HUDEP-2 (cell line): ENCODE measurements around the gene RUNDC1.
"Not testable (repeated sequence)": the region's sequence is repeated elsewhere in the genome, so short reads cannot be mapped to it uniquely, and the experiment has no call there.

Source experiments
- DNase-seq, 76 experiments: peaks; one replicate each; lab custom pipeline; 2025; ENCODE audit not compliant: unreplicated experiment in 76 of 76; lab: John Stamatoyannopoulos, UW

The RUNDC1 gene

DNA sequence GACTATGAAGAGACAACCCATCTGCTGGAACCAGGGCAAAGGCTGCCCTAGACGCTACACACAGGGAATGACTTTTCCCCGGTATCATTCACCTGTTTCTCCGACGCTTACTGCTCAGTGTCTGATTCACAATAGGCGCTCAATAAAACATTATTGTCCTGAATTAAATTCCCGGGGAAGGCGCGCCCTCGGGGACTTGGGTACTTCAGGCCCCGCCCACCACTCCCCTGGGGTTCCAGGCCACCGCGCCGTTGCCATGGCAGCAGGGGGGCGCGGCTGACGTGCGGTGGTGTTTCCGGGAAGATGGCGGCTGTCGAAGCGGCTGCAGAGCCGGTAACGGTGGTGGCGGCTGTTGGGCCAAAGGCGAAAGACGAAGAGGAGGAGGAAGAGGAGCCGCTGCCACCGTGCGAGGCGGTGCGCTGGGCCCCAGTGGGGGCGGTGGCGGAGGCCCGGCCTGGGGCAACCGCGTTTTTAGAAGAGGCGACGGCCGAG, at the start of gene RUNDC1:
Gene RUNDC1 (plus strand): TSS at position 292 of the 492 bp plus-strand sequence. CDS start 12 bp downstream, at position 304.
- peak in 74 of 76 experiments; percentile 15 to 91 (median 78) for DNase-seq

DNA sequence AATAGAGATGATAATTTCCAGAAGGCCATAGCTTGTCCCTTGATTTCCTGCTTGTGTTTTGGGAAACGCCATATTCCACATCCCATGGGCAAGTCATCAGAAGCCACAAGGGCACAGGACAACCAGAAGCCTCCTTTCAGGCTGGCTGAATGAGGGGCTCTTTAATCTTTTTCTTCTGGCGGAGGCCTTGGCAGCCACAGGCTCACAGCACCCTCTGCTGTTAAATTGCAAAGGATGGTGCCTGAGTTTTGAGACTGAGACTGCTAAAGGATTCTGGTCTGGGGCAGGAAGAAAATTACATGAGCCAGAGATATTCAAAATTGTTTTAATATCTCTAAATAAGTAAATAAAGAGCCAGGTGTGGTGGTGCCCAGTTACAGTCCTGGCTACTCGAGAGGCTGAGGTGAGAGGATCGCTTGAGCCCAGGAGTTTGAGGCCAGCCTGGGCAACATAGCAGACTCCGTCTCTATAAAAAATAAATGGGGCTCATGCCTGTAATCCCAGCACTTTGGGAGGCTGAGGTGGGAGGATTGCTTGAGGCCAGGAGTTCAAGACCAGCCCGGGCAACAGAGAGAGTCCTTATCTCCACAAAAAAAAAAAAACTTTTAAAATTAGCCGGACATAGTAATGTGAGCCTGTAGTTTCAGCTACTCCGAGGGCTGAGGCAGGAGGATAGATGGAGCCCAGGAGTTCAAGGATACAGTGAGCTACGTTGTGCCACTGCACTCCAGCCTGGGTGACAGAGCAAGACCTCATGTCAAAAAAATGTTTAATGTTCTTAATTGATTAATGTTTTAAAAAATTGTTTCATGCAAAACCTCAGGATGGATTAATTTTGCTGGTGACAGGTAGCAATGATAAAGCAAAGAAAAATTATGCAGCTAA, 42.4 kb upstream of the RUNDC1 start:
- DNase-seq = peak in 44 of 76 experiments; percentile 2 to 52 (median 20)

DNA sequence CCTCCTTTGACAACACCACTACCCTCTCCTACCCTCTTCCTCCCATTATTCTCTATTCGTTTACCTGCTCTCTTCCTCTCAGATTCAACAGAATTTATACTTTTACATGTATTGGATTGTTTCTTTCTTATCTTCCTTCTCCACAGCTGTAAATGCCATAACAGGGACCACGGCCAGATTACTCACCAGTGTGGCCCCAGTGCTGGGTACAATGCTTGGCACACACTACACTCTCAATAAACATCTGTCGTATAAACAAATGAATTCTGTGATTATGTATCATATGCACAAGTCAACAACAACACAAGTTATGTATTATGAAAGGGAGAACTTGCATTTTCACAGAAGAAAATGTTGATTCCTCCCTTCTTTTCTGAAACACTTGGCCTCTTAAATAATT, 36.2 kb upstream of the RUNDC1 start:
- DNase-seq = peak in 2 of 76 experiments; percentile 2 to 11

DNA sequence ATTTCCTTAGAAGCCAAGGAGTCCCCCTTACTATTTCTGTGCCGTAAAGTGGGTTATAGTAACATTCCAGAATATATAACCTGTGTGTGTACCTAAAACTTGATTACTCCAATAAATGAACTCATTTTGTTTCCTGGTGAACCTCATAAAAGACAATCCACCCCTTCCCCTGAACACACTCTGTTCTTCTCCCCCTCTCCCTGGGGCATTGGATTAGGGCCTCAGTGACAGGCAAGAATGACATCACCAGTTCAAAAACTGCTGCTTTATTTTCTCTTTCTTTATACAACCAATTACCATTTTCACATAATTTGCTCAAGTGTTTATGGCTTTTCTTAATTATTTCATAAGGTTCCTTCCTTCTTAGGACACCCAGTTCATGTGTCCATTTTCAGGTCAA, 33.6 kb upstream of the RUNDC1 start:
- DNase-seq = no peak

DNA sequence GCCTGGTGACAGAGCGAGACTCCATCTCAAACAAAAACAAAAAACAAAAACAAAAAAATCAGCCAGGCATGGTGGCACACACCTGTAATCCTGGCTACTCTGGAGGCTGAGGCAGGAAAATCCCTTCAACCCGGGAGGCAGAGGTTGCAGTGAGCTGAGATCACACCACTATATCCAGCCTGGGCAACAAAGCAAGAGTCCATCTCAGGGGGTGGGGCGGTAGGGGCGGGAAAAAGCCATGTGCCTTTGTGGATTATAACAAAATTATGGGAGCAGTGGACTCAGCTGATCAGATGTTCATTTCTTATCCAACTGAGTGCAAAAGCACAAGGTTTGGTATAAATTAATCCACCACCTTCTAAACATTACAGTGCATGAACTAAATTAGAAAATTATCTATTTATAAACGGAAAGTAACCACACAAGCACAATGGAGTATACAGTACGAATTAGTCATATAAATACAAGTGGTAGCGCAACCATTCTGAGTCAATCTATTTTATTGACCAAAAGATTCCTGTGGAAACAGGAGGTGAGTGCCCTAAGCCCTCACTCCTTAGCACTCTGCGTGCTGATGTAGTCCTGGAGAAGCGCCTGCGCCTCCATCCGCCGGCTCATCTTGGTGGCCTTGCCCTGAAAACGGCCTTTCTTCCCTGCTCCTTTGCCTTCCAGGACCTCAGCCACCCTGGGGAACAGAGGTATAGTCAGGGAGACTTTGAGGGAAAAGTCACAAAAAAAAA, 30.2 kb upstream of the RUNDC1 start:
- no peak for DNase-seq

DNA sequence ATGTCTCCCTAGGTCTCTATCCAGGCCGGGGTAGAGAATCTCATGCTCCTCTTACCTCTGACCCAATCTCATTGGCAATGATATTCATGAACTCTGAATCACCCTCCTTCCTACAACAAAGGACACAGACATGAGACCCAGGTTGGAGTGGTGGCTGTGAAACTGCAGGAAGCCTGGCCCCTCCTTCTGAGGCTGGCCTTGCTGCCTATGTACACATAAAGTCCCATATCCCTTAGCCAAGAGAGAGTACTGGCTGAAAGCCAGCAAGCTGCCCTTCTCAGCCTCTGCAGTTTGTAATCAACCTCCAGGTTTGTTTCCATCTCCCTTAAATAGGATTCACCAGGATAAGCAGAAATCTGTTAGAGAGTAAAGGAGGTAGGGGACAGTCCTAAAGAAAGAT, 26.7 kb upstream of the RUNDC1 start:
- no peak for DNase-seq

DNA sequence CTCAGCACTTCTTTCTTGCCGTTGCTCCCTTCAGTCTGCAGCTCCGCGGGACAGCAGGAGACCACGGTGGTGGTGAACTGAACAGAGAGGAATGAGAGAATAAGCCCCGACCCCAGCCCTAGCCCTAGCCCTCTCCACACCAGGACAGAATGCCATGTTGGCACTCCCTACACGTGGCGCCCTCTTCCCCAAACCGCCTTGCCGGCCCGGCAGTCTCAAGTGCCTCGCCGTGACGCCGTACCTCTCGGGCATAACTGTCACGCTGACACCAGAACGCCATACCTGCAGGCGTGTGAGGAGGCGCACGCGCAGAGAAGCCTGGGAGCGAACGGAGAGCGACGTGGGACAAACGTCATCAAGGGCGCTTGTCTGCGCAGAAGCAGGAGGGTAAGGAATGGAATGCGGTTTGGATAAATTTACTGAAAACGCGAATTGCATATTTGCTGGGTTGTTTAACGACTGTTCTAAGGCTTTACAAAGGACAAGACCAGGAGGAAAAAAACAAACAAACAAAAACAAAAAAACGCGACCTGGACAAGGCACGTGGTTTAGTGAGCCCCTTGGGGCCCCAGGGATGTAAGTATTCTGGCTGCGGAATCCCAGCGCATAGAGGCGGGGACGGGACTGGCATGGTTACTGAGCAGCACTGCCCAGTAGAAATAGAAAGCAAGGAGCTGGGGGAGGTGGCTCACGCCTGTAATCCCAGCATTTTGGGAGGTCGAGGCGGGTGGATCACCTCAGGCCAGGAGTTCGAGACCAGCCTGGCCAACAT, 16.0 kb upstream of the RUNDC1 start, which contains the start of gene AARSD1:
Gene AARSD1 (minus strand): TSS at position 294 of the 772 bp plus-strand sequence. CDS start 14 bp downstream, at position 280.
- peak in 75 of 76 experiments; percentile 9 to 92 (median 82) for DNase-seq

DNA sequence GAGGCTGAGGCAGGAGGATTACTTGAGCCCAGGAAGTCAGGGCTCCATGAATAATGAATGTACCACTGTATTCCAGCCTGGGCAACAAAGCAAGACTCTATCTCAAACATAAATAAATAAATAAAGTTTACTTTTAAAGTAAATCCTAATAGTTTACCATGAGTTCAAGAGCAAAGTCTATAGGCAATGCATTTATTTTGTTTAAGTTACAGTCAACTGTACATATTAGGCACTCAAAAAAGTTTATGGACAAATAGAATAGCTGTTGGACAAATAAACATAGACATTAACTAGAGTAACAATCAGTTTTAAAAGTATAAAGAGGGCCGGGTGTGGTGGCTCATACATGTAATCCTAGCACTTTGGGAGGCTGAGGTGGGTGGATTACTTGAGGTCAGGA, 12.4 kb upstream of the RUNDC1 start:
- DNase-seq = no peak

DNA sequence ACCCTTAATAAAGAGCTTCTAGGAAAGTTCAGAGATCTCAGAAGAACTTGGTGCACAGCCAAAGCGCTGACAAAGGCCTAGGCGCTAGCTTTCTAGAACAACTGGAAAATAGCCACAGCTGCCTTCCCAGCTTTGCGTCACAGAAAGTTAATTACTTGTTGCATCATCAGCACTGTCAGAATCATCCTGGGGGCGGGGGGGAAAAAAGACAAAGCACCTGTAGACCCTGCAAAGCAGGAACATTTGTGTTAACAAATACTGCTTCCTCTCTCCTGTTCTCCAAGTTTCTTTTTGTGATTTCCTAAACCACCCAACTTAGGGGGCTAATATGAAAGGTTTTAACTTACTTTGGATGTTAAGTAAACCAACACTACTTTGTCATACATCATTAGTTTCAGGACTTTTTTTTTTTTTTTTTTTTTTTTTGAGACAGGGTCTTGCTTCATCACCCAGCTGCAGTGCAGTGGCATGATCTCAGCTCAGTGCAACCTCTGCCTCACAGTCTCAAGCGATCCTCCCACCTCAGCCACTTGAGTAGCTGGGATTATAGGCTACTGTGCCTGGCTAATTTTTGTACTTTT, 11.3 kb upstream of the RUNDC1 start:
- peak in 1 of 76 experiments; percentile 2 for DNase-seq

DNA sequence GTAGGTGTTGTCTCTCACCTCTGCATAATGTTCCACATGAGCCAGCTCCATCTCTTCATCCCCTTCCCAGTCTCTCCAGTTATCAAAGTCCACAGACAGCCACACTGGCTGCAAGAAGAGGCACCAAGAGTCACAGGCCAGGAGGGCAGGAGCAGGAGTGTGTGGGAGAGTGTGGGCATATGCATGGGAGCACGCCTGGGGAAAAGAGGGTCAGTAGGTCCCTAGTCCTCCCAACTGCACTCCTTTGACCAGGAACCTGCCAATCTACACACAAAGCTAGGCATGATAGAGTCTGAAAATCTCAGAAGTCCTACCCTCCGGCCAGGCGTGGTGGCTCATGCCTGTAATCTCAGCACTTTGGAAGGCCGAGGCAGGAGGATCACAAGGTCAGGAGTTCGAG, 8.8 kb upstream of the RUNDC1 start:
- DNase-seq = no peak

DNA sequence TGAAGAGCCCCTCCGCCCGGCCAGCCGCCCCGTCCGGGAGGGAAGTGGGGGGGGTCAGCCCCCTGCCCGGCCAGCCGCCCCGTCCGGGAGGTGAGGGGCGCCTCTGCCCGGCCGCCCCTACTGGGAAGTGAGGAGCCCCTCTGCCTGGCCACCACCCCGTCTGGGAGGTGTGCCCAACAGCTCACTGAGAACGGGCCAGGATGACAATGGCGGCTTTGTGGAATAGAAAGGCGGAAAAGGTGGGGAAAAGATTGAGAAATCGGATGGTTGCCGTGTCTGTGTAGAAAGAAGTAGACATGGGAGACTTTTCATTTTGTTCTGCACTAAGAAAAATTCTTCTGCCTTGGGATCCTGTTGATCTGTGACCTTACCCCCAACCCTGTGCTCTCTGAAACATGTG, 7.0 kb upstream of the RUNDC1 start:
- DNase-seq = not testable (repeated sequence)

DNA sequence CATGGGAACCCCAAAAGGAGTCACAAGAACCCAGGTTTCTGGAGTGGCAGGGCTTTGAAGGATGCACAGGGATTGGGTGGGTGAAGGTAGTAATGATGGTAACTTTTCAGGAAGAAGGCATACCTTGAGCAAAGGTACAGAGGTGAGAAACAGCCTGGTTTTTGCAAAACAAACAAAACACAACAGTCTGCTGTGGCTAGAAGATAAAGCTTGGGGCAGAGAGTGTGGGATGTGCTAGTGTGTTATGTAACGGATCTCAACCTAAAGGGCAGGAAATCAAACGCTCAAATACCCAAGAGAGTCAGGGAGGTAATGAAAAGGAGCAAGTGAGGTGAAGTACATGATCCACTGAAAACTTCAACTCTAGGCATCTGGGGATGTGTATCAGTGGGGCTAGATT, 5.1 kb upstream of the RUNDC1 start:
- no peak for DNase-seq

DNA sequence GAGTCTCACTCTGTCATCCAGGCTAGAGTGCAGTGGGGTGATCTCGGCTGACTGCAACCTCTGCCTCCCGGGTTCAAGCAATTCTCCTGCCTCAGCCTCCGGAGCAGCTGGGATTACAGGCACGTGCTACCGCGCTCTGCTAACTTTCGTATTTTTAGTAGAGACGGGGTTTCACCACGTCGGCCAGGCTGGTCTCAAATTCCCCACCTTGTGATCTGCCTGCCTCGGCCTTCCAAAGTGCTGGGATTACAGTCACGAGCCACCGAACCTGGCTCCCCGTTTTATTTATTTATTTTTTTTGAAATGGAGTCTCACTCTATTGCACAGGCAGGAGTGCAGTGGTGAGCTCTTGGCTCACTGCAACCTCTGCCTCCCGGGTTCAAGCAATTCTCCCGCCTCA, 4.7 kb upstream of the RUNDC1 start:
- not testable (repeated sequence) for DNase-seq

DNA sequence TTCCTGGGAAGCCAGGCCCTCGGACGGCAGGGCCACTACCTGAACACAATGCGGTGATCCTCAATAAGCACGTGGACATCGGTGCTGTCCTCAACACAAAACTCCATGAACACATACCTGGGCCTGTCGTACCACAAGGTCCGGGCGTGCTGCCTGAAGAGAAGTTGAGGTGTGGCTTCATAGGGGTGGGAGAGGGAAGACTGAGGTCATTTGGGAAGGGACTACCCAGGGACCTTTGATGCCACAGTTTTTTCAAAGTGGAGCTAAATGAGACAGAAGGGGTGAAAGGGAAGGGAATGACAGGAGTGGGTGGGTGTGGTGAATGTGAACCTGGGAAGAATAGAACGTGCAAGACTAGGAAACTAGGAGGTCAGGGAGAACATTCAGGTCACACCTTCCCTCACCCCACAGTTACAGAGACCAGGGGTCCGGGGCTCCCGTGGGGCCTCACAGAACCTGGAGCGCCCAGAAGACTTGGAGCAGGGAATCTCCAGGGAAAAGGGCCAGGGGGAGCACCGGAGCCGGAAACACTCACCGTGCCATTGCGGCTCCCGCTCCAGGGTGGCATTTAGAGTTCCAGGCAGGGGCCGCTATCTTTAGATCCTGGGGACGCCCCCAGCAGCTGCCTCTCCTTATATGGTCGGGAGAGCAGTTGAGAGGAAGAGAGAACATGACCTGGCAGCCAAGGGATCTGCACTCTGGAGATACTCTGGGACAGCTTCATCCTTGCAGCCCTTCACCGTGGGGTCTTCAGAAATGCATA, 673 bp upstream of the RUNDC1 start, which contains the start of gene PTGES3L:
Gene PTGES3L (minus strand): TSS at position 570 of the 763 bp plus-strand sequence. CDS start 27 bp downstream, at position 543.
- peak in 40 of 76 experiments; percentile 7 to 63 (median 30) for DNase-seq

DNA sequence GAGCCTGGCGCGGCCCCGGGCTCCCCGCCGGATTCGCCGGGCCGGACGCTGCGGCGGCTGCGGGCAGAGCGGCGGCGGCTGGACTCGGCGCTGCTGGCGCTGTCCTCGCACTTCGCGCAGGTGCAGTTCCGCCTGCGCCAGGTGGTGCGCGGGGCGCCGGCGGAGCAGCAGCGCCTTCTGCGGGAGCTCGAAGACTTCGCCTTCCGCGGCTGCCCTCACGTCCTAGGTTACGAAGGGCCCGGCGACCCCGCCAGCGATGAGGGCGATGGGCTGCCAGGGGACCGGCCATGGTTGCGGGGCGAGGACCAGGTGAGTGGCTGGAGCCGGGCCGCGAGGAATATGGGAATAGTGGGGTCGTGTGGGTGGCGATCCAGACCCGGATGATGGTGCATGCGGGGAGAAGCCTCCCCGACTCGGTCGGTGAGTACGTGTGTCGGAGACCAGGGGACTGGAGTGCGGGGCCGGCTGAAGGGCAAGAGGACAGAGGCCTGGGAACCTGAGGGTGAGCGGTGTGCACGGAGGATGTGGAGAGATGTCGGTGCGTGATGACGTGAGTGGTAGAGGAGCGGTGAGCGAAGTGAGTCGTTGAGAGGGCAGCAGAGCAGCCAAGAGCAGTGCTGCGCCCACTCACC, 517 bp downstream of the RUNDC1 start:
- peak in 28 of 76 experiments; percentile 5 to 55 (median 22) for DNase-seq

DNA sequence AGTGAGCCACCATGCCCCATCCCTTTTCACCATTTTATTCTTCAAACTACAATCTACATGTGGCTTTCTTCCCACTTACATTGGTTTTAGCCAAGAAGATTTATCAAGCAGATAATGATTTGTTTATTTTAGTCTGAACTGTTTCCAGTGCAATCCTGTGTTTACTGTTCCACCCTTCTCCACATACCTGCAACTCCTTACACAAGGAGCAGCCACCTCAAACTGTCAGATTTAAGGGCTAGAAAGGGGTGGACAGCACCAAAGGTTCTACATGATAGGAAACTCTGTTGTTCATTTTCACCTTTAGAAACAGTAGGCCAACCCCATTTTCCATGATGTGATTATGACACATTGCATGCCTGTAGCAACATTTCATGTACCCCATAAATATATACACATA, 1.9 kb downstream of the RUNDC1 start:
- DNase-seq = no peak

DNA sequence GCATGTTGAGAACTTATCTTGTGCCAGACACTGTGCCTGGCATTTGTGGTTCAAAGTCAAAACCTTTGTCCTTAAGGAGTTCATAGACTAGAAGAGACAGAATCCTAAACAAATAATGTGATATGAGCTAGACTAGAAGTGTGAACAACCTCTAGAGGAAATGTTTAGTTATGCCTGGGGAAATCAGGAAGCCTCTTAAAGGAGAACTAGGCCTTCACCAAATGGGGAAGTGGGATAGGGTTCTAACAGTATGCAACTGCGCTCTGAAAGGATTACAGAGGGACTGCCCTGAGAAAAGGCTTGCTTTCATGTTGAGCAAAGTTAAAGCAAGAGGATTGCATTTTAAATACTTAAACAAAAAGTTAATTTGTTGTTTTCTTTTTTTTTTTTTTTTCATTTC, 4.9 kb downstream of the RUNDC1 start:
- no peak for DNase-seq

DNA sequence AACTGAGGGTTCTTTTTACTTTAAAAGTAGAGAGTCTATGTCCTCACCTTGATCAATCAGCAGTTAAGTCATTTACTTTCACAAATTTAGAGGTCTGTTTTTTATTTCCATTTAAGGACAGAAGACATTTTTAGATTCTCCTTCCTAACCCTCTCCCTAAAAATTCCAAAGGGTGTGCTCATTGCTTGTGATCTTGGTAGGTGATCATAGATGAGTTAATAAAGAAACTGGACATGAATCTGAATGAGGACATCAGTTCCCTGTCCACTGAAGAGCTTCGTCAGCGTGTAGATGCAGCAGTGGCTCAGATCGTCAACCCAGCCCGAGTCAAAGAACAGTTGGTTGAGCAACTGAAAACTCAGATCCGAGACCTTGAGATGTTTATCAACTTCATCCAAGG, 8.8 kb downstream of the RUNDC1 start:
- DNase-seq = no peak
